Sigmoid colon (tissue), 4 donors: ENCODE data around the gene COL1A1.

Experiments used
- CTCF ChIP-seq, 4 experiments: fragments of 450-650 bp in 3 of 4; fragments of 200-600 bp in 1 of 4; IDR thresholded peaks; one replicate each; pipeline ENCODE4 v1.5.1; 2016 to 2019; ENCODE audit warnings: antibody characterized with exemption in 4 of 4, mild to moderate bottlenecking in 3 of 4, moderate library complexity in 2 of 4
- EP300 ChIP-seq, 4 donors: sonication (generic); formaldehyde crosslinking; IDR thresholded peaks; one replicate each; pipeline ENCODE4 v1.6.1; 2017; ENCODE audit warnings: antibody characterized with exemption in 4 of 4
- POLR2A ChIP-seq, 2 donors: fragments of 450-650 bp; IDR thresholded peaks; one replicate each; pipeline ENCODE4 v1.6.1; 2016; ENCODE audit warnings: antibody characterized with exemption in 2 of 2, mild to moderate bottlenecking in 2 of 2, moderate library complexity in 2 of 2
- POLR2AphosphoS5 ChIP-seq, 4 donors: sonication (generic); formaldehyde crosslinking; IDR thresholded peaks; one replicate each; pipeline ENCODE4 v1.6.1; 2017; ENCODE audit warnings: antibody characterized with exemption in 4 of 4

DNA sequence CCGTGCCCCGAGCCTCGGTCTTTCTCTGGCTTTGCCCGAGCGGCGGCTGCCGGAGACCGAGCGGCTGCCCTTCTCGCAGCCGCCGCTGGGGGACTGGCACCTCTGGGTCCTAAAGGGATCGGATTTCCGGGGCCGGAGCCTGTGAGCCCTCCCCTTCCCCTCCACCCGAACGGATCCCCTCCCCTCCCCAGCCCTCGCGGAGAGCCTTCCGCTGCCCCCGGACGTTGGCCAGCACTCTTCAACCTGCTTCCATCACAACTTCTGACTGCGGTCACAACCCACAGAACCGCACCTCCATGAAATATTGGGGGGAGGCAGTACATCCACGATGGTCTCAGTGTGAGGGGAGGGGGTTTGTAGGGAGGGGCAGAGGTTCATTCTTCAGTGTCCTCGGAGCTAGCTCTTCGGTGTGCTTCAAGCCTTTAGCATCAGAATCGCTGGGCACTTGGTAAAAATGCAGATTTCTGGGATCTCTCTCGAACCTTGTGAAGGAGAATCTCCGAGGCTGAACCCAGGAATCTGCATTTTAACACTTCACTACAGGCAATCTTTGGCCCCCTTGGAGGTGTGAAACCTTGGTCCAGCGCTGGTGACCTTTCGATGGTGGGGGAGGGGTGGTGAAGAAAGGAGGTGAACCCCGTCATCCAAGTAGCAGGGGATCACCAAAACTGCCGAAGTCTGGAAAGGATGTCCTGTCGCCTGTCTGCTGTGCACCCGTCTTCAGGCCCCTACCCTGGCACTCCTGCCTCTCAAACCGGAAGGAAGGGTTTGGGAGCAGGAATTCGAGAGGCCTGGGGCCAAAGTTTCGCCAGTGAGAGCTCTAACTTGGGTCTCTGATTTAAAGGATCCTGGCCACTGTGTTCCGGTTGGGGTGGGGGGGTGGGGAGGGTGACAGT lies 50.1 kb downstream of the COL1A1 start:
- TF ChIP-seq POLR2A (IDR thresholded peaks at IDR 0.05), result peak in 1 of 2 donors; percentile 42
- TF ChIP-seq CTCF (IDR thresholded peaks at IDR 0.05), result peak; percentile 48 to 87 (median 54)
- no peak for TF ChIP-seq EP300 (IDR thresholded peaks at IDR 0.05)
- peak; percentile 56 to 80 (median 62) for TF ChIP-seq POLR2AphosphoS5 (IDR thresholded peaks at IDR 0.05)
